Measurements from ENCODE around the gene RDH11. TPM values are rescaled to one million over a fixed set of nuclear protein-coding genes. Genes with fewer than 3 reads are reported as not detected.

The RDH11 gene
- polyA plus RNA-seq, 1 of the 3 experiments (the other 2 are of a cell fraction), result 44.7 TPM

DNA sequence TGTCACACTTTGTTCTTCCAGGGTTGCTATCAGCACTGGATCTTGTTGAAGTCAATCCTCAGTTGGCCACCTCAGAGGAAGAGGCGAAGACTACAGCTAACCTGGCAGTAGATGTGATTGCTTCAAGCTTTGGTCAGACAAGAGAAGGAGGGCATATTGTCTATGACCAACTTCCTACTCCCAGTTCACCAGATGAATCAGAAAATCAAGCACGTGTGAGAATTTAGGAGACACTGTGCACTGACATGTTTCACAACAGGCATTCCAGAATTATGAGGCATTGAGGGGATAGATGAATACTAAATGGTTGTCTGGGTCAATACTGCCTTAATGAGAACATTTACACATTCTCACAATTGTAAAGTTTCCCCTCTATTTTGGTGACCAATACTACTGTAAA lies 44.9 kb downstream of the RDH11 start:
- Histone ChIP-seq H3K36me3 (replicated peaks in 1 of 2; ENCODE audit: control insufficient read depth in 1 of 2, insufficient read depth in 2 of 2, low read length in 1 of 2) (peaks cover 55 to 84% of the 10 kb centered on the region in 2 experiments), H3K4me2 (no peak overlapping the region)
- POLR2A ChIA-PET, result no interaction called here

DNA sequence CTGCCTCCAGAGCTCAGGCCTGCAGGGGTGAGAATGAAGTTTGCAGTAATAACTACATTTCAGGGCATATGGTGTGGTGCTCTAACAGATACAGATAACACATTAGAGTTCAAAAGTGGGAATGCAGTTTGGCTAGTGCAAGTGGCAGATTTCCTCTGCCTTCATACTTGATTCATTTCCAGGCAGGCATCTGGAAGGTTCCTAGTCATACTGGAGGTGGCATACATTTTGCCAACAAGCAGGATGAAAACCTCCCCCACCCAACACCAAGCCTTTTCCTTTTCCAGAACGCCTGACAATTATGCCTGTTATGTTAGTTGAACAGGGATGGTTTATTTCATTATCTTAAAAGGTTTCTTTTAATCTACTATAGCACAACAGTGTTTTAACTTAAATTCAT lies 45.4 kb downstream of the RDH11 start:
- no peaks in the 10 kb centered on the region for H3K9me2 ChIP-seq
- no peaks in the 10 kb centered on the region for H3K27me3 ChIP-seq (ENCODE audit: insufficient read depth)
- H3K9me3 ChIP-seq, result no peaks in the 10 kb centered on the region
- peaks cover 50 to 83% of the 10 kb centered on the region in 2 experiments for H3K36me3 ChIP-seq (replicated peaks in 1 of 2; ENCODE audit: control insufficient read depth in 1 of 2, insufficient read depth in 2 of 2, low read length in 1 of 2)
- ChIA-PET CTCF (interaction anchor here (1.2 to 2.8 kb wide), 4 partner anchors 9 to 54 kb away, joined by 3 to 13 read pairs (median 3); no protein-coding TSS in a partner anchor), POLR2A (no interaction called here)
- no peak overlapping the region for H3K4me3 ChIP-seq (ENCODE audit: low read depth in 2 of 2, low read length in 1 of 2)
- H4K20me1 ChIP-seq (ENCODE audit: insufficient read depth), result no peaks in the 10 kb centered on the region
- peak overlapping the region in 1 of 2 experiments; percentile 68; a peak in 1 of 4 replicates for H3K27ac ChIP-seq (ENCODE audit: low read depth in 2 of 2, low read length in 1 of 2)
- WGBS (ENCODE audit: low lambda C conversion rate), result 95% methylated on average over 1 of the region's 1 CpG
- no peak for DNase-seq
- TF ChIP-seq, protein P1, sequence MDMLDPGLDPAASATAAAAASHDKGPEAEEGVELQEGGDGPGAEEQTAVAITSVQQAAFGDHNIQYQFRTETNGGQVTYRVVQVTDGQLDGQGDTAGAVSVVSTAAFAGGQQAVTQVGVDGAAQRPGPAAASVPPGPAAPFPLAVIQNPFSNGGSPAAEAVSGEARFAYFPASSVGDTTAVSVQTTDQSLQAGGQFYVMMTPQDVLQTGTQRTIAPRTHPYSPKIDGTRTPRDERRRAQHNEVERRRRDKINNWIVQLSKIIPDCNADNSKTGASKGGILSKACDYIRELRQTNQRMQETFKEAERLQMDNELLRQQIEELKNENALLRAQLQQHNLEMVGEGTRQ (IDR thresholded peaks at IDR 0.05; ENCODE audit: borderline replicate concordance, low read depth, low read length), result no peak
- no peak for TF ChIP-seq NFIC (IDR thresholded peaks at IDR 0.05; ENCODE audit: borderline replicate concordance)
- TF ChIP-seq POLR2AphosphoS5 (IDR thresholded peaks at IDR 0.05; ENCODE audit: low read depth, low read length), result no peak
- no peaks in the 10 kb centered on the region for H3F3A ChIP-seq (replicated peaks; ENCODE audit: insufficient read depth)
- no peak overlapping the region for H3K9ac ChIP-seq
- no peak overlapping the region for H3K4me2 ChIP-seq
- H3K4me1 ChIP-seq (ENCODE audit: control insufficient read depth in 1 of 2, insufficient read depth in 2 of 2, low read depth in 1 of 2, low read length in 1 of 2), result peaks cover 0 to 6% of the 10 kb centered on the region in 2 experiments; a peak in 1 of 4 replicates
- H2AFZ ChIP-seq (ENCODE audit: low read depth), result no peak overlapping the region
- H3K79me2 ChIP-seq (ENCODE audit: insufficient read depth), result no peaks in the 10 kb centered on the region

More for the DNA sequence above, 44.9 kb downstream of the RDH11 start:
- Histone ChIP-seq H2AFZ (ENCODE audit: low read depth) (no peak overlapping the region), H3K4me3 (ENCODE audit: low read depth in 2 of 2, low read length in 1 of 2) (no peak overlapping the region), H3K27me3 (ENCODE audit: insufficient read depth) (no peaks in the 10 kb centered on the region), H3K9ac (no peak overlapping the region), H4K20me1 (ENCODE audit: insufficient read depth) (no peaks in the 10 kb centered on the region), H3F3A (replicated peaks; ENCODE audit: insufficient read depth) (no peaks in the 10 kb centered on the region), H3K27ac (ENCODE audit: low read depth in 2 of 2, low read length in 1 of 2) (peak overlapping the region in 1 of 2 experiments; percentile 68; a peak in 1 of 4 replicates), H3K9me2 (no peaks in the 10 kb centered on the region), H3K4me1 (ENCODE audit: control insufficient read depth in 1 of 2, insufficient read depth in 2 of 2, low read depth in 1 of 2, low read length in 1 of 2) (peaks cover 0 to 6% of the 10 kb centered on the region in 2 experiments; a peak in 1 of 4 replicates), H3K9me3 (no peaks in the 10 kb centered on the region), H3K79me2 (ENCODE audit: insufficient read depth) (no peaks in the 10 kb centered on the region)
- 77% methylated on average over 2 of the region's 2 CpGs for WGBS (ENCODE audit: low lambda C conversion rate)
- TF ChIP-seq NFIC (IDR thresholded peaks at IDR 0.05; ENCODE audit: borderline replicate concordance) (no peak), SIN3A (IDR thresholded peaks at IDR 0.05; ENCODE audit: borderline replicate concordance, low read depth, low read length) (no peak), MEF2A (IDR thresholded peaks at IDR 0.05; ENCODE audit: borderline replicate concordance, low read depth) (no peak), TCF12 (IDR thresholded peaks at IDR 0.05) (no peak), RXRA (IDR thresholded peaks at IDR 0.05; ENCODE audit: borderline replicate concordance, low read depth) (no peak), SMC3 (IDR thresholded peaks at IDR 0.05; ENCODE audit: low read depth, low read length) (no peak), FOXJ3 (CRISPR knock-in tag; IDR thresholded peaks at IDR 0.05) (no peak), RFX5 (IDR thresholded peaks at IDR 0.05; ENCODE audit: low read length) (no peak), GATA2 (CRISPR knock-in tag; IDR thresholded peaks at IDR 0.05) (no peak), CHD2 (IDR thresholded peaks at IDR 0.05; ENCODE audit: low read length, partially characterized antibody) (no peak), ELF1 (IDR thresholded peaks at IDR 0.05) (no peak), JUND (IDR thresholded peaks at IDR 0.05) (no peak), TAF1 (IDR thresholded peaks at IDR 0.05; ENCODE audit: borderline replicate concordance, low read depth, low read length) (no peak), RAD21 (IDR thresholded peaks at IDR 0.05; ENCODE audit: low read length) (no peak)
- TF ChIP-seq, protein P2, sequence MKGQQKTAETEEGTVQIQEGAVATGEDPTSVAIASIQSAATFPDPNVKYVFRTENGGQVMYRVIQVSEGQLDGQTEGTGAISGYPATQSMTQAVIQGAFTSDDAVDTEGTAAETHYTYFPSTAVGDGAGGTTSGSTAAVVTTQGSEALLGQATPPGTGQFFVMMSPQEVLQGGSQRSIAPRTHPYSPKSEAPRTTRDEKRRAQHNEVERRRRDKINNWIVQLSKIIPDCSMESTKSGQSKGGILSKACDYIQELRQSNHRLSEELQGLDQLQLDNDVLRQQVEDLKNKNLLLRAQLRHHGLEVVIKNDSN (IDR thresholded peaks at IDR 0.05; ENCODE audit: borderline replicate concordance, low read depth), result no peak
- TF ChIP-seq, protein P3, sequence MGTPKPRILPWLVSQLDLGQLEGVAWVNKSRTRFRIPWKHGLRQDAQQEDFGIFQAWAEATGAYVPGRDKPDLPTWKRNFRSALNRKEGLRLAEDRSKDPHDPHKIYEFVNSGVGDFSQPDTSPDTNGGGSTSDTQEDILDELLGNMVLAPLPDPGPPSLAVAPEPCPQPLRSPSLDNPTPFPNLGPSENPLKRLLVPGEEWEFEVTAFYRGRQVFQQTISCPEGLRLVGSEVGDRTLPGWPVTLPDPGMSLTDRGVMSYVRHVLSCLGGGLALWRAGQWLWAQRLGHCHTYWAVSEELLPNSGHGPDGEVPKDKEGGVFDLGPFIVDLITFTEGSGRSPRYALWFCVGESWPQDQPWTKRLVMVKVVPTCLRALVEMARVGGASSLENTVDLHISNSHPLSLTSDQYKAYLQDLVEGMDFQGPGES (IDR thresholded peaks at IDR 0.05; ENCODE audit: low read depth, low read length), result no peak
- CTCF ChIA-PET, result interaction anchor here (1.7 to 2.8 kb wide), 3 partner anchors 16 to 53 kb away, joined by 3 to 13 read pairs (median 10); no protein-coding TSS in a partner anchor
- DNase-seq, result no peak

Data from SK-N-SH (cell line).